Rectal smooth muscle tissue (tissue), 1 donor: ENCODE data around the gene POLR3E.

Experiments
- H3K27ac ChIP-seq: one replicate; pipeline ENCODE4 v1.7.0; 2013; ENCODE audit warnings: low read depth, low read length, inconsistent platforms
- H3K27me3 ChIP-seq: one replicate; pipeline ENCODE4 v1.7.0; 2013; ENCODE audit warnings: low read length; ENCODE audit not compliant: control insufficient read depth, insufficient read depth
- H3K36me3 ChIP-seq: one replicate; pipeline ENCODE4 v1.7.0; 2013; ENCODE audit warnings: low read length; ENCODE audit not compliant: control insufficient read depth, insufficient read depth
- H3K4me1 ChIP-seq: one replicate; pipeline ENCODE4 v1.7.0; 2013; ENCODE audit warnings: low read length; ENCODE audit not compliant: control insufficient read depth, insufficient read depth
- H3K4me3 ChIP-seq: one replicate; pipeline ENCODE4 v1.7.0; 2013; ENCODE audit warnings: low read length
- H3K9ac ChIP-seq: one replicate; pipeline ENCODE4 v1.7.0; 2013; ENCODE audit warnings: low read length

The POLR3E gene

DNA sequence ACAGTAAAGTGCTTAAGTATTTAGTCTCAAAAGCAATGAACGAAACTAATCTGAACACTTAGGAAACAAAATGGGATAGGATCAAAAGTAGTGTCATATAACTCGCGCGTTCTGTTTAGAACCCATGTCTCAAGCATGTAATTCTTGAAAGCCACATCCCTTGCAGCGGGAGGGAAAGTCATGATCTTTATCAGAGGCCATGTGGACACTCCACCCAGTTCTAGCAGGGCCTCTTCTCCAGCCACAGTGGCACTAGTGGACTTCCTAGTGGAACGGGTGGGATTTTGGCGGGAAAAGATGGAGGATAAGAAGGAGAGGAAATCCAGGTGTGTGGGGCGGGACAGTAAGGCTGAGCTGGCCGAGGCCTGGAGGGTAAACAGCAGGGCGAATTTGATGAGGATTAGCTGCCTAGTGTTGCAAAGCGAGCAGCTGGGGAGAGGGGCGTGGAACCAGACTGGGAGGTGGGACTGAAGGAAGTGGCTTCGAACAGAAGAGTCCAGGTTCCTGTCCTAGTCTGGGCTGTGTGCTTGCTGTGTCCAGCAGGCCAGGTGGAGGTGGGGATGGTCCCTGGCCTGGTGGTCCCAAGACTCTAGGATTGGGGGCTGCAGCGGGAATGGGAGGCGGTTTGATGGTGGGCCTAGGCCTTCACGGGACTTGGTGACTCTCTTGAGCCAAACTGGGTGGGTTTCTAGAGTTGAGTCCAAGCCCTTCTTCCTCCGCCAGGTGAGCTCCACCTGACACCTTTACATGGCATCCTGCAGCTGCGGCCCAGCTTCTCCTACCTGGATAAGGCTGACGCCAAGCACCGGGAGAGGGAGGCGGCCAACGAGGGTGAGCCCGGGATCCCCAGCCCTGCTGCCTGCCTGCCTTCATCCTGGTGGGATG lies 15.9 kb downstream of the POLR3E start:
- Histone ChIP-seq H3K9ac (no peak overlapping the region), H3K4me3 (no peak overlapping the region), H3K36me3 (peaks cover 42% of the 10 kb centered on the region), H3K4me1 (no peaks in the 10 kb centered on the region), H3K27me3 (no peaks in the 10 kb centered on the region), H3K27ac (no peak overlapping the region)

- Histone ChIP-seq H3K27me3 (no peaks in the 10 kb centered on the region), H3K4me1 (no peaks in the 10 kb centered on the region), H3K27ac (no peak overlapping the region), H3K9ac (no peak overlapping the region), H3K36me3 (peaks cover 44% of the 10 kb centered on the region), H3K4me3 (no peak overlapping the region)
Measured at GRCh38 chr16:22313876-22314470, 16.8 kb downstream of the POLR3E start.

DNA sequence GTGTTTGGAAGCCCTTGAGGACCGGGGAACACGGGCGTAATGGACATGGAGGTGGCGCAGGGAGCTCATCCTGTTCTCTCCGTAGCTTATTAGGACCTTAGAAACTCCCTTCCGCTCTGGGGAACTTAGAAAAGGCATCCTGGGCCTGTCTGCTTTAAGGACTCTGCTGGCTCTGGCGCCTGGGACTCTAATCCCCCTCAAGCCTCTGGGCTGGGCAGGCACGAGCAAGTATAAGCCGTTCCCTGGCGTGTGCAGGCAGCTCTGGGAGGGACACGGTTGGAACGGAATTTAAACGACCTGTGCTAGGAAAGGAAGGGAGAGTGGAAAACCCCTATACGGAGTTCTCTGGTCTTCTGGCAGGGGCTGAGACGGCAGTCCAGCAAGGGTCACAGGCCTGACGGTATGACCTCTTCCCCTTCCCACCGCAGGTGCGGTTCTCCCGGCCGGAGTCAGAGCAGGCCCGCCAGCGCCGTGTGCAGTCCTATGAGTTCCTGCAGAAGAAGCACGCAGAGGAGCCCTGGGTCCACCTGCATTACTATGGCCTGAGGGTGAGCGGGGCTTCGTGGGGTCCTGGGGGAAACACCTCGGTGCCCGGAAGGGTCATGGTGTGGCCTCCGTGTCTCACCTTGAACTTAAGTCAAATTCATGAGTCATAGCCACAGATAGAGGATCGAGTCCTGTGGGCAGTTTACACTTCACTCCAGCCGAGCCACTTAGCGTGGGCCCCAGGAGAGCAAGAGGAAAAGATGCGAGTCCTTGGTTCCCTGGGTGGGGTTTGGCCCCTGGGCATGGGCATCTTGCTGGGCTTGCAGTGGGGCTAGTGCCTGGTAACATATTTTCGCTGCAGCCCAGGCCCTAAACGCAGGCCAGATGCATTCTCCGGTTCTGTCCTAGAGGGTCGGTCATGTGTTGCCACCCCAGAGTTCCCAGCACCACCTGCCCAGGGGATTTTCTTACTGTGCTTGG lies 17.7 kb downstream of the POLR3E start:
- no peaks in the 10 kb centered on the region for H3K27me3 ChIP-seq
- no peak overlapping the region for H3K27ac ChIP-seq
- H3K36me3 ChIP-seq = peaks cover 39% of the 10 kb centered on the region
- H3K4me1 ChIP-seq = no peaks in the 10 kb centered on the region
- H3K4me3 ChIP-seq = no peak overlapping the region
- H3K9ac ChIP-seq = no peak overlapping the region

DNA sequence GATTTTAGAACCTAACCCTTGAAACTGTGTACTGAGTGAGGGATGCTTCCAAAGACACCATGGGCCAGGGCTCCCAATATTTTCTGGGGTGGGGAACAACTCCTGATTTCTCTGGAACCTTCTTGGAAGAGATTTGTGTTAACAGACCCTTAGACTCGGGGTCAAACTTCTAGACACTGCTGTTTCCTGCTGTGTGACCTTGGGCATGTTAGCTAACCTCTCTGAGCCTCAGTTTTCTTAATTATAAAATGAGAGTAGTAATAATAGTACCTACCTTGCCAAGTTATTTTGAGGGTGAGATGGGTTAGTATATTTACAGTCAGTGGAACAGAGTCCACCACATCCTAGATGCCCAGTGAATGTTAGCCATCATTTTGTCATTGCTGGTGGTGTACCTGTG lies 18.8 kb downstream of the POLR3E start:
- peaks cover 38% of the 10 kb centered on the region for H3K36me3 ChIP-seq

GRCh38 chr16:22316411-22316811 lies 19.2 kb downstream of the POLR3E start:
- Histone ChIP-seq H3K4me1 (no peaks in the 10 kb centered on the region), H3K27ac (no peak overlapping the region), H3K4me3 (no peak overlapping the region), H3K27me3 (no peaks in the 10 kb centered on the region), H3K9ac (no peak overlapping the region), H3K36me3 (peaks cover 38% of the 10 kb centered on the region)

More for the DNA sequence above, 18.8 kb downstream of the POLR3E start:
- Histone ChIP-seq H3K4me1 (no peaks in the 10 kb centered on the region), H3K4me3 (no peak overlapping the region), H3K9ac (no peak overlapping the region), H3K27ac (no peak overlapping the region), H3K27me3 (no peaks in the 10 kb centered on the region)

DNA sequence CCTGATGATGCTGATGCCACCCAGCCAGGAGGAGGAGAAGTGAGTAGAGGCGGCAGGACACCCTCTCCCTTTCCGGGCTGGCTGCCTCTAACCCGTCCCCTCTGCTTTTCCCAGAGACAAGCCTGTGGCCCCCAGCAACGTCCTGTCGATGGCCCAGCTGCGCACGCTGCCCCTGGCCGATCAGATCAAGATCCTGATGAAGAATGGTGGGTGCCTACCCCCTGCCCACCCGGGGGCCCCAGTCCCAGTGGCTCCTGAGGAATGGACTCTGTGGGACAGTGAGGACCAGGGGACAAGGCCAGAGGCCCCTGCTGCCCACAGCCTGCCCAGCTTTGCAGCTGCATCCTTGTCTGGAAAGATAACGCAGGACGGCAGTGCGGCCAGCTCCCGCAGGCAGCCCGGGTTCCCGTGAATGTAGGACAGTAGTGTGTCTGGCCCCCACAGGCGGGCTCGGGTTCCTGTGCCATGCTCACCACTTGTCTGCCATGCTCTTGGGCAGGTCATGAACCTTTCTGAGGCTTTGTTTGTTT lies 19.9 kb downstream of the POLR3E start:
- Histone ChIP-seq H3K4me3 (no peak overlapping the region), H3K36me3 (peaks cover 34% of the 10 kb centered on the region), H3K4me1 (no peaks in the 10 kb centered on the region), H3K9ac (no peak overlapping the region), H3K27me3 (no peaks in the 10 kb centered on the region), H3K27ac (no peak overlapping the region)

DNA sequence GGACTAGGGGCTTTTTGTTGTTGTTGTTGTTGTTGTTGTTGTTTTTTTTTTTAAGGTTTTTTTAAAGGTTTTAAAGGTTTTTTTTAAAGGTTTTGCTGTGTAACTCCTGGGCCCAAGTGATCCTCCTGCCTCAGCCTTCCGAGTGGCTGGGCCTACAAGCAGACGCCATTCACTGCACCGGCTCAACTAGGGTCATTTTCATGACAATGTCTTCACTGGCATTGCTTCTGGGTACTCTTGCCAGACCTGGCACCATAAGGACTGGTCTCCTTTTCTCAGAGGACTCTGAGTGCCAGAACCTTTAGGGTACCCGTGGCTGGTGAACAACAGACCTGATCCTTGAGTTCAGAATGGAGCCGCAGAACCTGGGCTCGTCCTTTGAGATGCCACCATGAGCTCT lies 20.4 kb downstream of the POLR3E start:
- H3K27me3 ChIP-seq = no peaks in the 10 kb centered on the region
- no peaks in the 10 kb centered on the region for H3K4me1 ChIP-seq
- H3K27ac ChIP-seq = no peak overlapping the region
- no peak overlapping the region for H3K9ac ChIP-seq
- no peak overlapping the region for H3K4me3 ChIP-seq
- H3K36me3 ChIP-seq = peaks cover 34% of the 10 kb centered on the region

DNA sequence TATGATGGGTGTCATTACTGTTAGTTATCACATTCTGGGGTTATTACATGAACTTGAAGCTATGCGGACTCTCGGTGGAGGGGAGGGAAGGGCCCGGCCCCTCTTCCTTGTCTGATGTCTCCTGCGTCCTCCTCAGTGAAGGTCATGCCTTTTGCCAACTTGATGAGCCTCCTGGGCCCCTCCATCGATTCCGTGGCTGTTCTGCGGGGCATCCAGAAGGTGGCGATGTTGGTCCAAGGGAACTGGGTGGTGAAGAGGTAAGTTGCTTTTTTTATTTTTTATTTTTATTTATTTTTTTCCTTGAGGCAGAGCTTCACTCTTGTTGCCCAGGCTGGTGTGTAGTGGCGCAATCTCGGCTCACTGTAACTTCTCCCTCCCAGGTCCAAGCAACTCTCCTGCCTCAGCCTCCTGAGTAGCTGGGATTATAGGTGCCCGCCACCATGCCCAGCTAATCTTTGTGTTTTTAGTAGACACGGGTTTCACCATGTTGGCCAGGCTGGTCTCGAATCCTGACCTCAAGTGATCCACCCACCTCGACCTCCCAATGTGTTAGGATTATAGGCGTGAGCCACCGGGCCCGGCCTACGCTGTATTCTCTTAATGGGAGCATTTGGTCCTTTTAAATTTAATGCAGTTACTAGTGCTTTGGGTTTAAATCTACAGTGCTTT lies 21.6 kb downstream of the POLR3E start:
- Histone ChIP-seq H3K36me3 (peaks cover 24% of the 10 kb centered on the region), H3K27ac (no peak overlapping the region), H3K27me3 (no peaks in the 10 kb centered on the region), H3K4me3 (no peak overlapping the region), H3K9ac (no peak overlapping the region), H3K4me1 (no peaks in the 10 kb centered on the region)

- Histone ChIP-seq H3K36me3 (peaks cover 27% of the 10 kb centered on the region), H3K27me3 (no peaks in the 10 kb centered on the region), H3K4me3 (no peak overlapping the region), H3K9ac (no peak overlapping the region), H3K4me1 (no peaks in the 10 kb centered on the region), H3K27ac (no peak overlapping the region)
Measured at GRCh38 chr16:22320572-22321339, 23.5 kb downstream of the POLR3E start.

DNA sequence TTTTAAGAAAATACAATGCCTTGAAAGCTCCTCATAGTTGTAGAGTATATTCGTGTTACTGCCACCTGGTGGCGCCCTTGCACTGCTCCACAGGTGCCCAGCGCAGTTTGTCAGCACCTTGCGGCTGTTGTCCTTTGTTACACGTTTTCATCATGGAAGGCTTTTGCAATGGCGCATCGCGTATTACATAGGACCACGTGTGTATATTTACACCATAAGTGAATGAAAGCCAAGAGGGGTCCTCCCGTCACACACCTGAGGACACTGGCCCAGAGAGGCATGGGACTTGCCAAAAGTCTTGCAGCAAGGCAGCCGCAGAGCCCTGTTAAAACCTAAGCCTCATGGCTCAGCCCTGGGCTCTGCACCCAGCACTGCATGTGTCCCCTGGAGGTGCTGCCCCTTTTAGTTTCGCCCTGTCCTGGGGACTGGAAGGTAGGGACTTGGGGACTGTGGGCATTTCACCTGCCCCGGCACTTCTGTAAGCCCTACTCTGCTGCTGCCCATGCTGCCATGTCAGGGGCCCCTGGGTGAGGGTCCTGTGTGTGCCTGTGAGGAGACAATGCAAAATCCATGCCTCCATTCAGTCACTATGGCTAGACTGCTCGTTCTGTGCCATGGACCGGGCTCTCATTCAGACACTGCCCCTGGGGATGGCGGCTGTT lies 24.3 kb downstream of the POLR3E start:
- Histone ChIP-seq H3K36me3 (peaks cover 24% of the 10 kb centered on the region), H3K4me1 (no peaks in the 10 kb centered on the region), H3K27ac (no peak overlapping the region), H3K27me3 (no peaks in the 10 kb centered on the region), H3K9ac (no peak overlapping the region), H3K4me3 (no peak overlapping the region)

- Histone ChIP-seq H3K9ac (no peak overlapping the region), H3K4me1 (no peaks in the 10 kb centered on the region), H3K4me3 (no peak overlapping the region), H3K27me3 (no peaks in the 10 kb centered on the region), H3K27ac (no peak overlapping the region), H3K36me3 (peaks cover 26% of the 10 kb centered on the region)
Measured at GRCh38 chr16:22322021-22322471, 24.8 kb downstream of the POLR3E start.
